ENCODE measurements around the gene AAMP.
"Not testable (repeated sequence)": the region's sequence is repeated elsewhere in the genome, so short reads cannot be mapped to it uniquely, and the experiment has no call there.

Gene AAMP

DNA sequence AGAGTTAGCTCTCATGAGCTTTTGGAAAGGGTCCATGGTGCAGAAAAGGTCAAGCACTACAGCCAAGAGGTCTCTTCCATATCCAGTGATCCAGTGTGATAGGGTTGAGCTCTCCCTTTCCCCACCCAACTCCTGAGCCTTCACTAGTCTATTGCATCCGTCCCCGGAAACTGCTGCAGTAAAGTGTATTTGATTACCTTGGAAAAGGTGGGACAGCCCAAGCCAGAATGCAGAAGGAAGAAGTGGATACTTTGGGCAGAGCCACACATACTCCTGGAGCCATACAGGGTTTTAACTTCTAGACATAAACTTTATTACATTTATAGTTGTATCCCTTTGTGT, 3.9 kb upstream of the AAMP start:
- DNase-seq: no peak

DNA sequence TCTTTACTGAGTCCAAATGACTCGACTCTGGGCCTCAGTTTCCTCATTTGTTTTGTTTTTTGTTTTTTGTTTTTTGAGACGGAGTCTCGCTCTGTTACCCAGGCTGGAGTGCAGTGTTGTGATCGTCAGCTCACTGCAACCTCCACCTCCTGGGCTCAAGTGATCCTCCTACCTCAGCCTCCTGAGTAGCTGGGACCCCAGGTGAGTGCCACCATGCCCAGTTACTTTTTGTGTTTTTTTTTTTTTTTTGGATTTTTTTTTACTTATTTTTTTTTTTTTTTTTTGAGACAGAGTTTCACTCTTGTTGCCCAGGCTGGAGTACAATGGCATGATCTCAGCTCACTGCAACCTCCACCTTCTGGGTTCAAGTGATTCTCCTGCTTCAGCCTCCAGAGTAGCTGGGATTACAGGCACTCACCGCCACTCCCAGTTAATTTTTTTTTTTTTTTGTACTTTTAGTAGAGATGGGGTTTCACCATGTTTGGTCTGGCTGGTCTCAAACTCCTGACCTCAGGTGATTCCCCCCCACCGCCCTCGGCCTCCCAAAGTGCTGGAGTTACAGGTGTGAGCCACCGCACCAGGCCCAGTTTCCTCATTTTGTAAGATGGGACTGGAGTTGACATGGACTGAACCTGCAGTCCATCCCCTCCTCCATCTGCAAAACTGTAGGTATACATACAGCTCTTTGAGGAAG, 3.4 kb upstream of the AAMP start:
- not testable (repeated sequence) for DNase-seq

DNA sequence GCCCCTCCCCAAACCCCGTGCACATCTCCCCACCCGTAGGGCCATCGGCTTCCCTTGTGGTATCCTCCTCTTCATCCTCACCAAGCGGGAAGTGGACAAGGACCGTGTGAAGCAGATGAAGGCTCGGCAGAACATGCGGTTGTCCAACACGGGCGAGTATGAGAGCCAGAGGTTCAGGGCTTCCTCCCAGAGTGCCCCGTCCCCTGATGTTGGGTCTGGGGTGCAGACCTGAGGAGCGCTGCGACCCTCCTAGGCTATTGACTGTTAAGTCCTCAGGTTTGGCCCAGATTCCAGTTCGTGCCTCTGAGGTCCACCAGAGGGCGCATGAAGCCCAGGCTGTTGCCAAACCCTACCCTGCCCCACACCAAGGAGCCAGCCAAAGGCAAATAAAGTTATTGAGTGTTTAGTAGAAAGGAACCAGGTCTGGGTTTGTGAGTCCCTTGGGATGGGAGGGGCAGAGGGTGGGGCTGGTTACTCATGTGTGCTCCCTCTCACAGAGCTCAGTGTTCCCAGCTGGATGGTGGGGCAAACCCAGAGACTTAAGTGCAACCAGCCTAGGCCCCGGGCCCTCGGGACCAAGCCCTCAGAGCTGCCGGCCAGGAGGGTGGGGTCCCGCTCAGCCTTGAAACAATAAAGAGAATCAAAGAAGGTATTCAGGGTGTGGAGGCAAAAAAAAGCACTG, 2.7 kb upstream of the AAMP start:
- peak; percentile 75 for DNase-seq

DNA sequence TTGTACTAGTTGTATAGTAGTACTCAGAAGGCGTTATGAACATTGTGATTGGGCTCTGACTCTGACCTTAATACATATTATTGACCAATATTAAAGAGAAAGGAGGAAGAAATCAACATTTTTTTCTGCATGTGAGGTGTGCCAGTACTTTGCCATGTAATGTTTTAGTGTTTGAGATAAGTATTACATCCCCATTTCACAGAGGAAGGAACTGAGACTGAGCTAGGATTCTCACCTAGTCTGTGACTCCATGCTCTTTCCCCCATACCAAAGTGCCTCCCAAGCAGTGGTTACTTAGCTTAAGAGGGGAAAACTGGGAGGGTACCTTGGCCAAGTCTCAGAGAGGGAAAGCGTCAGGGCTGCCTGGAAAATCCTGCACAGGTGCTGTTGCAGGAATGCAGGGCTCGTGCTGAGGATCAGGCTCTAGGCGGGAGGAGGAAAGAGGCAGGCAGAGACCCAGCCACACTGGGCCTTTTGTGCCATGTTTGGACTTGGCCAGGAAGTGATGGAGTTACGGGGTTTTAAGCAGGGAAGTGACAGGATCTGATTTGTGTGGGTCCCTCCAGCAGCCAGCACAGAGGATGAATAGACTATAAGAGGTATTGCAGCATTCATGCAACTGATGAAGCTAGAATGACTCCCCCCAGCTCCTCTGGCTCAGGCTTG, 2.1 kb upstream of the AAMP start:
- no peak for DNase-seq

DNA sequence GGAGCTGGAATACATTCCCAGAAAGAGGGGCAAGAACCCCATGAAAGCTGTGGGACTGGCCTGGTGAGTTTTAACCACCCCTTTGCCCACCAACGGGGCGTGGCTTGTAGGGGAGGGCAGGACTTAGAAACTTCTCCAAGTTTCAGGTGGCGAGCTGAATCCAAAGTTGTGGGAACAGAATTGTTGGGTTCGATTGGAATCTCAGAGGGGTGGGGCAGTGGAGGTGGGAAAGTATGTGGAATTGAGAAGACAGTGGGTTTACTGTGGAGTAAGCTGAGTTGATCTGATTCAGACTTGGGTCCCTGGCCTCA, 1.5 kb upstream of the AAMP start:
- DNase-seq: no peak

DNA sequence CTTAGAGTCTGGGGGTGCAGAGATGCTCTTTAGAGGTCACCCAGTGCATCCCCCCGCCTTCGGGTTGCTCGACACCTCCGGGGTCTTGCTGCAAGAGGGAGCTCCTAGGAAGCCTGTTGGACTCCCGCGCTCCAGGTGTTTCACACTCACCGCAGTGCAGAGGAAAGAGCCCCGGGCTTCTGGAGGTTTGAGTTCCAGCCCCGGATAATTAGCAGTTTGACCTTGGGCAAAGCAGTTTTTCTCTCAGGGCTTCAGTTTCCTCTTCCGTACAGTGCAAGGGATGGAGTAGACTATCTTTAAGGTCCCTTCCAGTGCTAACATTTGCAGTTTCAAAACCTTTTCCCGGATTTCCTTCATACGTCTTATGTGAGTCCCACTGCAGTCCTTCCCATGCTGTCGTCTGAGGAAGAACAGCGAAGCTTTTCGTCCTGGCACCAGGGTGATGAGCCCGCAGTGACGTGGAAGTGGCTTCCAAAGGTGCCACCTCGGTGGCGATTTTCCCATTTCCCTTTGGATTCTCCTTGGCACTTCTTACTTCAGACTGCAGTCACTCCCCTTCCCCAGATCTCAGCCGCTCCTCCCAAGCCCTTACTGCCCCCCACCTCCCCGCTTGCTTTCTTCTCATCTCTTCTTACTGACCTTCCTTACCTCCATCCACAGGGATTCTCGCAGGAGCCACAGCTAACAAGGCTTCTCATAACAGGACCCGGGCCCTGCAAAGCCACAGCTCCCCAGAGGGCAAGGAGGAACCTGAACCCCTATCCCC, 967 bp upstream of the AAMP start:
- DNase-seq: no peak

DNA sequence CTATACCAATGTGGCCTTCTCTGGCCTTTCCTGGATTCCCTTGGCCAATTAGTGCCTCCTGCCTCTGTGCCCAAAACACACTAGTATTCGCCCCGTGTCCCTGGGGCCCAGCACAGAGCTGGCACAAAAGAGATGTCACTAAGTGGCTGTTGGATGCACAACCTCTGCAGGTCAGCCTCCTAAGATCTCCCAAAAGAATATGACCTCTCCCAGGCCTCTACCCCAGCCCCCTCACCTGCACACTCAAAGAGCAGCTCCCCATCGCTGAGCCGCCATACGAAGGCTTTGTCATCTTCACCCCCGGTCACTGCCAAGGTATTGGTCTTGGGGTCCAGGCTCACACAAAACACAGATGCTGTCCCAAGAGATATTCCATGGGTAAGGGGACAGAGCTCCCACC, 2.7 kb downstream of the AAMP start:
- DNase-seq: no peak

DNA sequence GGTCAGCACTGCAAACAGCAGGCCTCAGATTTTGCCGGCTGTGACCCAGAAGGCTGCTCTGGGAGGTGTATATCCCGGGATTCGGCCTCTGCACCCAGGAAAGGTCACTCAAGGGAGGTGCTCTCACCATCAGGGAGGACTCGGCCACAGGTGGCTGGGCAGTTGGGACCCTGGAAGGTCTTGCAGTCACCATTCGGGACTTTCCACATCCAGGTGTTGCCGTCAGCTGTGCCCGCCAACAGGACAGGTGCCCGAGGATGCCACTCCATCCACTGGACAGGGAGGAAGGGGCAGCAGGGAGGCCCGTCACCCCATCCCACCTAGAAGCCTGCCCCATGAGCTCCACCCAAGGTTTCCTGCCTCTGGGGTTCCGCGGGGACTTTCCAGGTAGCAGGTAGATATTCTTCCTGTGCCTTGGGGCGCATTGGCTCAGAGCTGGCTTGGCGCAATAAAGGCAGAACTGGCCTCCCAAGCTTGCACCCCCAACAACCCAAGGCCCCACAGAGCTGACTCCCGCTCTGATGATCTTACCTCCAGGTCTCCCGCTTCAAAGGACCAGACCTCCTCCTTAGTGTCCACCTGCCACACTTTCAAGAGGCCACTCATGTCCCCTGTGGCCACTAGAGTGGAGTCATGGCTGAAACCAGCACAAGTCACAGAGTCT, 3.5 kb downstream of the AAMP start:
- no peak for DNase-seq

DNA sequence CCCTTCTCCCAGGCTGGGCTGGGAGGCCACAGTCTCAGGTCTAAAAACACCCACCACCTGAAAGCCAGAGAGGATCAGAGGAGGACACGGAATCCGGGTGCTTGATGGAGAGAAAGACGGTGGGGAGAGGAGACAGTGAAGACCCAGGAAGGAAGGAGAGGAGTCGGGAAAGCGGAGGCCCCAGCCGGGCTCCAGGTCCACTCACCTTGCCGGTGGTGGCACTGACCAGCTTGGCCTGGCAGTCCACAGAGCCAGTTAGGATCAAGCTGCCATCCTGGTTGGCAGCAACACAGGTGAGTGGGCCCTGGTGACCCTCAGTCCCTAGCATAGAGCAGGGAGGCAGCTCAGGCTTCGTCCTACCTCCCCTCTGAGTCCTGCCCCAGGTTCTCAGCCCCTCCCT, 4.3 kb downstream of the AAMP start:
- no peak for DNase-seq

DNA sequence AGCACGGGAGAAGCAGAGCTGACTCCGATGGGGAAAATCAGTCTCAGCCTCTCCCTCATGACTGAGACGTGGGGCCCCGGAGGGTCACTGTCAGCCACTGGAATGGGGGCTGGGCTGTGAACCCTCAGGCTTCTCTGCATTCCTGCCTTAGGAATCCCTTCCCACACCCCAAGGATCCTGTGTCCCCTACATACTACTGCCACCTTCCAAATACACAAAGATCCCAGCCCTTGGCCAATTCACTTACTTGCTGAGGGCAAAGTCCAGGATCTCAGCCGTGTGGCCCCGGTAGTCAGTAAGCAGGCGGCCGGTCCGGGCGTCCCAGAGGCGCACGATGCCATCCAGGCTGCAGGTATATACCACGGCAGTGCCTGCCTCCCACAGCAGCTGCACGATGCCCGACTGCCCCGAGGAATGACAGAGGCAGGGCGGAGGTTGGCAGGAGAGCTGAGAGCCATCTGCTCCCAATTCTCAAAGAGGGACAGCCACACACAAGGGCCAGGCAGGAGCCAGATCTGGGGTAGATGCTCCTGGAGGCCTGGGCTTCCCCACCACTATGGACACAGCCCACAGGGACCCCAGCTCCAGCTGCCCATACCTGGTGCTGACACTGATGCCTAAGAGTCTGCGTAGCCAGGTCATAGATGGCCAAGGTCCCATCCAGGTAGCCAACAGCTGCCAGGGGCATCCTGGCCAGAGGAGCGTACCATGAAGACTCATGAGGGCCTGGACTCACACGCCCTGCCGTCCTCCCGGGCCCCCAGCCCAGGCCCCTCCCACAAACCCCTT, 5.0 kb downstream of the AAMP start:
- DNase-seq: no peak

DNA sequence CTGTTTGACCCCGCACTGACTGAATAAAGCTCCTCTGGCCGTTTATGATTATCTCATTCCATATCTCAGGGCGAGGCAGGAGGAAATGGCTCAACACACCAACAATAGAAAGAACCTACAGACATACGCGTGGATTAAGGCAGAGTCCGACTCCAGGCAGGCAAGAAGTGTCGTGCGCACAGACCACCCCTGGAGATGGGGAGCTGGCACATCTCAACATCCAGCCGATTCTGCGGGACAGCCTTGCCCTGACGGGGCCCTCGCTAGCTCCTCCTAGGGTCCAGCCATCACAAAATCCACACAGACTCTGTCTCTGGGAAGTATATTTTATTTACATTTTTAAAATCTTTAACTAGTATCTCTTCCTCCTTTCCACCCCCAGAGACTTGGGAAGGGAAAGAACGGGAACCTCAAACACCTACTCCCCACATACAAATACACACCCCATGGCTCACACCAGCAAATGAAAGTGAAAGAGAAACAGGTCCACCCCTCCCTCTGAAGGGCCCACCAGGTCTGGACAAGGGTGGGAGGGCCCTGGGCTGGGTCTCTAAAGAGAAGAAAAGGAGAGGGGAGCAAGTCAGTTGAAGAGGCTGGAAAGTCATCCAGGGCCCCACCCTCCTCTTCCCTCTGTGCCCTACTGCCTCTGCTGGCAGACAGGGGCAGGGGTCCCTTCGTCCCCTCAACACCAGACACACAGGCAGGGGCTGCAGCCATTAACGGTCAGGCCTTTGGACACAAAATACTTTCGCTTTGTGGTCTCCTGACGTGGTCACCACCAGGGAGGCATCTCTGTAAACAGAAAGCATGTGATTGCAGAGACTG, 5.9 kb downstream of the AAMP start:
- no peak for DNase-seq

DNA sequence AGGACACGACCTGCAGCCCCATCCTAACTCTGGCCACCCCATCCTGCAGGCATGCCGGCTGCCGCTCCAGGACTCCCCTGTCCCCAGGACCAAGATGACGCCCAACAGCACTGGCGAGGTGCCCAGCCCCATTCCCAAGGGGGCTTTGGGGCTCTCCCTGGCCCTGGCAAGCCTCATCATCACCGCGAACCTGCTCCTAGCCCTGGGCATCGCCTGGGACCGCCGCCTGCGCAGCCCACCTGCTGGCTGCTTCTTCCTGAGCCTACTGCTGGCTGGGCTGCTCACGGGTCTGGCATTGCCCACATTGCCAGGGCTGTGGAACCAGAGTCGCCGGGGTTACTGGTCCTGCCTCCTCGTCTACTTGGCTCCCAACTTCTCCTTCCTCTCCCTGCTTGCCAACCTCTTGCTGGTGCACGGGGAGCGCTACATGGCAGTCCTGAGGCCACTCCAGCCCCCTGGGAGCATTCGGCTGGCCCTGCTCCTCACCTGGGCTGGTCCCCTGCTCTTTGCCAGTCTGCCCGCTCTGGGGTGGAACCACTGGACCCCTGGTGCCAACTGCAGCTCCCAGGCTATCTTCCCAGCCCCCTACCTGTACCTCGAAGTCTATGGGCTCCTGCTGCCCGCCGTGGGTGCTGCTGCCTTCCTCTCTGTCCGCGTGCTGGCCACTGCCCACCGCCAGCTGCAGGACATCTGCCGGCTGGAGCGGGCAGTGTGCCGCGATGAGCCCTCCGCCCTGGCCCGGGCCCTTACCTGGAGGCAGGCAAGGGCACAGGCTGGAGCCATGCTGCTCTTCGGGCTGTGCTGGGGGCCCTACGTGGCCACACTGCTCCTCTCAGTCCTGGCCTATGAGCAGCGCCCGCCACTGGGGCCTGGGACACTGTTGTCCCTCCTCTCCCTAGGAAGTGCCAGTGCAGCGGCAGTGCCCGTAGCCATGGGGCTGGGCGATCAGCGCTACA, 7.0 kb downstream of the AAMP start:
- no peak for DNase-seq

DNA sequence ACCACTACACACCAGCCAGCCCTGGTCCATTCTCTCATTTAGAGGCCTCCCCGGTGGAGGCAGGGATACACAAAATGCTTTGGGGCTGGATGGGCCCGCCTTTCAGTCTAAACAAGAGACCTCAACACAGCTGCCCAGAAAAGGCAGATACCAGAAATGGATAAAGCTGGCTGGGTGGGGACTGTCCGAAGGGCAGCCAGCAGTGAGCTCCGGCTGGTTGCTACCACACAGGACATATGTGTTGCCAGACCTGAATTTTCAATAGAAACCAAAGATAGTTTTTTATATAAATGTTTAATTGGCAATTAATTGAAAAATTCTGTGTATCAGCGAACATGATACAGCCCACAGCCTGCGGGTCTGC, 7.7 kb downstream of the AAMP start:
- DNase-seq: no peak

DNA sequence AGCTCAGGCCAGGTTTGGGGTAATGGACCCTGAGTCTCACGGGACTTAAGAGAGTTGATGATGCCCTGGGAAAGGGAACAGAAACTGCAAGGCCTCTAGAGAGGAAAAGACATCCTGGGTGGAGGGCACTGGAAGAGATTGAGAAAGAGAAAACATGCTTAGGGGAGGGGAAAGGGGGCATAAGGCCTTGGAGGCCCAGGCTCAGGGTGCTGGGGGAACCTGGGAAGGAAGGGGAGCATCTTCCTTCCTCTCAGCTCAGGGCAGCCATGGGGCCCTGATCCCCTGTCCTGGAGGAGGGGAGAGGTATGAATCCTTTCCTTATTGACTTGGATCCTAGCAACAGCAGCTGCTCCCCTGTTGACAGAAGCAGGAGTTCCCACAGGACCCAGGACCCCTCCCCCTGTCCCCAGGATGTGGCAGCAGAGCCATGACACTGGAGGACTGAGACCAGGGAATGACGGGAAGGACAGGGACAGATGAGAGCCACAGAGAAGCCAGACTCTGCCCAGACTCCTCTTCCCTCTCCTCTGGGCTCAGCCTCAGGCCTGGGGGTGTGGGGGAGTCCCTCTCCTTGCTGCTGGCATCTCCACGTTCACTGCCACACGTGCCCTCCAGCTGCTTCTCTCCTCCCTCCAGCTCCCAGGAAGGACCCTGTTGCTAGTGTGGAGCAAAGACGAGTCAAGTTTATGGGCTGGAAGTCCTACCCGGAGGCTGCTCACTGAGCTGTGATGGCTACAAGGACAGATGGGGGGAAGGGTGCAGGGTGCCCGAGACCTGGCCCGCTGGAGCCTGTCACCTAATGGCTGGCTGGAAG, 8.3 kb downstream of the AAMP start:
- DNase-seq: no peak

DNA sequence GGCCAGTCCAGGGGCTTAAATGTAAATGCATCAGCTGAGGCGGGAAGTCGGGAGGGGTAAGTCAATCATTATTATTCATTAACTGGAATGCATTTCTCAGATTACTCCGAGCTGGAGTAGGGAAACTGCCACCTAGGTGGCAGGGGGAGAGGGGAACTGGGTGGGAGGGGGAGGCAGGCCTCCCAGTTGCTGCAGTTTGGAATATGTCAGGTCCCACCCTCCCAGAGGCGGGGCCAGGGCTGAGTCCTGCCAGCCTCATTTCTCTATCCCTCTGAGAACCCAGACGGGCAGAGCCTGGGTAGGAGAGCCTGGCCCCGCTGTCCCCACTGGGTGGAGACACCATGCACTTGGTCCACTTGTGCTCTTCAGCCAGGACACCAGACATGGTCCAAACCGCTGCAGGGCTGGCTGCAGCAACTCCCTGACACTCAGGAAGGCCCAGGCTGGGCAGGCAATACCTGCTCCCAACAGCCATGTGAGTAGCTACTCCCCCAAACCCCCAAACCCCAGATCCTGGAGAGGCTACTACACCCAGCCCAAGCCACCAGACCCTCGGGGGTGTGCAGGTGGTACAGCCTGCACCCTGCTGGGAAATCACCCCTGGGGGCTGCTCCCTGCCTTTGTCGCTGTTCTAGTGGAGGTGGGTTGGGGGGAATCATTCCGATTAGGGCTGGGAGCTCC, 9.1 kb downstream of the AAMP start, which contains the start of gene GPBAR1:
GPBAR1 (plus strand) TSS at position 274 of the 681 bp plus-strand sequence. CDS start 1,710 bp downstream, outside the sequence.
- DNase-seq: no peak

DNA sequence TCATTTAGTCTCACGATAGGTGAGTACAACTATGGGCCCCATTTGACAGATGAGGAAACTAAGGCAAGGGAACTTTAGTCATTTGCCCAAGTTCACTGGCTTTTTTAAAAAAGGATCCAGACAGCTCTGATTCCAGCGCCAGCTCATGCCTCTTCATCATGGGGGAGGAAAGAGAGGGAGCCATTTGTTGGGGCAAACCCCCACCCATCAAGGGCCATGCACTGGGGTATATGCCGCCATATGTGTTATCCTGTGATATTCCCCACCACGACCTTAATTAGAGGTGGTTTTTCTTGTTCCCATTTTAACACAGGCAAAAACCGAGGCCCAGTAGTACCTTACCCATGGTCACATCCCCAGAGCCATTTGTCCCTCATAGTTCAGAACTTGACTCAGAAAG, 9.8 kb downstream of the AAMP start:
- no peak for DNase-seq

DNA sequence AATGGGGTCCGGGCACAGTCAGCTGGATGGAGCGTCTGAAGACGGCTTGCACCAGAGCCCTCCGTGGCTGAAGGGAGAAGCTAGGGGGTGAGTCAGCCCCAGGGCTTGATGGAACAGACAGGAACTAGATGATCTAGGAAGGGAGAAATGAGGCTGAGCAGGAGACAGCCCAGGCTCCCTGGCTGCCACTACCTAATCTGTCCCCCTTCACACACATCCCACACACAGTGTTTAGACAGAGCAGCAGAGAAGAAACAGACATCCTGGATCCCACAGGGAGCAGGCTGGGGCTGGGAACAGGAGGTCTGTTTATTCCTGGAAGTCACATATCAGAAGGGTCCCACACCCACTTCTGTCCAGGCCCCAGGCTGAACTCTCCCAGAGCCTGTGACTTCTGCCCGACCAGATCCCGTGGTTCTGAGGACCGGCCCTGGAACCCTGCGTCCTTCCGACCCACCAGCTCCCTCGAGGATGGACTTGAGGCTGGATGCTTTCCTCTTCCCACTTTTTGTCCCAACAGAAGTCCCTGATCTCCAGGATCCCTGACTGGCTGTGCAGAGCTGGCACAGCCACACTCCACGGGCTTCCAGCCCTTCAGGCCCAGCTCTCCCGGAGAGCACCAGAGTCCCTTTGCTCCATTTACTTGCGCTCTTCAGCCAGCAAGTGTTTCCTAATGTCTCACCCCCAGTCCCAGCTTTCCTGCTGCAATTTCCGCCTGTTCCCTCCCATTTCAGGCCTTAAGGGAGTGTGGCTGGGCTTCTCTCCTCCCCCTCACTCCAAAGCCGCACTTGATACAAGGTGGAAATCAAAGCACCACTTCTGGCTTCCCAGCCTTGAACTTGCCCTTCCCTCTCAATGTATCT, 10.6 kb downstream of the AAMP start:
- no peak for DNase-seq

Data from activated CD4-positive, alpha-beta T cell treated with anti-CD3 and anti-CD28 coated beads for 1 hour (primary cell).